K562 (cell line): ENCODE data around the gene TMEM270. TPM values are rescaled to one million over a fixed set of nuclear protein-coding genes. Genes with fewer than 3 reads are reported as not detected.

ENCODE experiments used
- ATAC-seq: fragments of 200-7000 bp; cut with Tn5 transposase; 3 replicates; pipeline ENCODE4 v1.9.1; 2020; ENCODE audit warnings: moderate library complexity
- BruUV-seq: library from RNA; stranded (reverse); fragments of 400-500 nt; replicated peaks from 2 replicates; lab custom pipeline; 2021; lab: Mats Ljungman, UMichigan
- CTCF ChIA-PET: fragments of 300-600 bp; formaldehyde crosslinking; extraction: SDS; loops from one replicate; lab custom pipeline; 2021; ENCODE audit warnings: low intra/inter-chr PET ratio; lab: Yijun Ruan, JAX
- POLR2A ChIA-PET: fragments of 300-600, 350-650 bp; sonication (Branson Sonifier 250); formaldehyde crosslinking; extraction: SDS; loops from one replicate; lab custom pipeline; 2021; ENCODE audit warnings: antibody characterized with exemption, inconsistent platforms; lab: Yijun Ruan, JAX
- DNase-seq, 4 experiments: peaks; one replicate each; pipeline versions ENCODE4 v3.0.0 to v3.0.0-alpha.2; 2011 to 2018; ENCODE audit warnings: low spot score in 3 of 4, mixed read lengths in 3 of 4; ENCODE audit errors: extremely low read depth in 1 of 4
- FAIRE-seq: peaks from 2 replicates; lab custom pipeline; 2011; peaks lifted over from hg19 to GRCh38; lab: Jason Lieb, UNC
- H2AFZ ChIP-seq: 2 replicates; pipeline ENCODE4 v1.6.0; 2011; ENCODE audit warnings: low read depth, low read length, control low read depth, inconsistent platforms
- H3K27ac ChIP-seq: fragments of 200-600 bp; 3 replicates; pipeline ENCODE4 v1.8.0; 2011; ENCODE audit warnings: low read depth, mild to moderate bottlenecking, control low read depth, inconsistent platforms, low read length, moderate library complexity, mixed read lengths; ENCODE audit errors: extremely low read depth
- H3K27me3 ChIP-seq, 2 experiments: fragments of 300-600 bp in 1 of 2; 2 replicates in 1 of 2; 3 replicates in 1 of 2; pipeline versions ENCODE4 v1.6.0 to v1.8.0; 2011; ENCODE audit warnings: inconsistent platforms in 2 of 2, low read length in 2 of 2, mild to moderate bottlenecking in 1 of 2, mixed read lengths in 1 of 2, moderate library complexity in 1 of 2; ENCODE audit not compliant: control insufficient read depth in 2 of 2, insufficient read depth in 2 of 2
- H3K36me3 ChIP-seq: fragments of 300-600 bp; 3 replicates; pipeline ENCODE4 v1.8.0; 2011; ENCODE audit warnings: mild to moderate bottlenecking, low read length, inconsistent platforms; ENCODE audit not compliant: control insufficient read depth, insufficient read depth
- H3K4me1 ChIP-seq, 2 experiments: fragments of 200-600 bp in 1 of 2; replicated peaks in 1 of 2; 2 replicates in 1 of 2; 3 replicates in 1 of 2; pipeline versions ENCODE4 v1.5.1 to v1.8.0; 2011; ENCODE audit warnings: inconsistent platforms in 2 of 2, low read length in 2 of 2, mild to moderate bottlenecking in 1 of 2, mixed read lengths in 1 of 2, moderate library complexity in 1 of 2; ENCODE audit not compliant: control insufficient read depth in 2 of 2, insufficient read depth in 2 of 2
- H3K4me2 ChIP-seq: 2 replicates; pipeline ENCODE4 v1.6.1; 2011; ENCODE audit warnings: low read length, control low read depth, inconsistent platforms, mixed read lengths; ENCODE audit not compliant: insufficient read depth
- H3K4me3 ChIP-seq: fragments of 200-600 bp; sonication (generic), shearing (Covaris generic); 2 replicates; pipeline ENCODE4 v1.5.1; 2016; ENCODE audit warnings: control low read depth, inconsistent platforms
- H3K79me2 ChIP-seq: fragments of 200-600 bp; 3 replicates; pipeline ENCODE4 v1.8.0; 2011; ENCODE audit warnings: low read length, inconsistent platforms; ENCODE audit not compliant: control insufficient read depth, insufficient read depth
- H3K9ac ChIP-seq, 2 experiments: 2 replicates each; pipeline versions ENCODE4 v1.6.0 to v1.6.1; 2011; ENCODE audit warnings: low read depth in 2 of 2, low read length in 2 of 2, control low read depth in 1 of 2, inconsistent platforms in 1 of 2, mild to moderate bottlenecking in 1 of 2, mixed read lengths in 1 of 2; ENCODE audit not compliant: insufficient read depth in 1 of 2
- H3K9me1 ChIP-seq: one replicate; pipeline ENCODE4 v1.6.0; 2011; ENCODE audit warnings: inconsistent platforms, mild to moderate bottlenecking, low read length, moderate library complexity; ENCODE audit not compliant: control insufficient read depth, insufficient read depth
- H3K9me3 ChIP-seq: replicated peaks from 2 replicates; pipeline ENCODE4 v1.5.1; 2011; ENCODE audit warnings: low read depth, low read length, inconsistent platforms; ENCODE audit not compliant: control insufficient read depth, insufficient read depth
- H4K20me1 ChIP-seq: replicated peaks from 2 replicates; pipeline ENCODE4 v1.6.1; 2011; ENCODE audit warnings: low read length, inconsistent platforms, mixed read lengths; ENCODE audit not compliant: control insufficient read depth, insufficient read depth
- C11orf30 ChIP-seq: fragments of 450-650 bp; IDR thresholded peaks from 2 replicates; pipeline ENCODE4 v1.6.1; 2016; ENCODE audit warnings: low read depth, mild to moderate bottlenecking
- ILF3 ChIP-seq: fragments of 450-650 bp; IDR thresholded peaks from 2 replicates; pipeline ENCODE4 v1.6.1; 2018; ENCODE audit warnings: antibody characterized with exemption, mild to moderate bottlenecking, moderate library complexity, borderline replicate concordance
- KDM5B ChIP-seq: fragments of 200-600 bp; sonication (generic); IDR thresholded peaks from 2 replicates; pipeline ENCODE4 v1.6.1; 2012; ENCODE audit warnings: low read depth, mild to moderate bottlenecking, moderate library complexity, low read length, control low read depth, inconsistent platforms; ENCODE audit not compliant: insufficient replicate concordance
- RAD51 ChIP-seq: fragments of 450-650 bp; IDR thresholded peaks from 2 replicates; pipeline ENCODE4 v1.7.1; 2016; ENCODE audit warnings: low read depth, mild to moderate bottlenecking, borderline replicate concordance
- SIRT6 ChIP-seq: IDR thresholded peaks from one replicate; pipeline ENCODE4 v1.6.1; 2012; ENCODE audit warnings: low read depth, mild to moderate bottlenecking, control low read depth, inconsistent platforms, low read length, moderate library complexity
- SMC3 ChIP-seq: conservative IDR thresholded peaks from 2 replicates; pipeline ENCODE4 v1.6.1; 2011; ENCODE audit warnings: low read depth, low read length, improper control_type of control experiment; ENCODE audit not compliant: insufficient read depth
- TAL1 ChIP-seq: fragments of 450-650 bp; IDR thresholded peaks from 2 replicates; pipeline ENCODE4 v1.6.1; 2016; ENCODE audit warnings: mild to moderate bottlenecking
- WGBS: fragments of 100-300 bp; shearing (Covaris generic); methylation state at CpG from one replicate; pipeline ENCODE4 v1.1.6; 2016; ENCODE audit warnings: low coverage, mixed read lengths; ENCODE audit not compliant: insufficient coverage; ENCODE audit errors: missing lambda C conversion rate; 5-methylcytosine and 5-hydroxymethylcytosine counted together
- in situ Hi-C: fragments of 300-500 bp; cut with MboI; formaldehyde crosslinking; loops from 4 replicates; pipeline ENCODE4 v1.15.0; 2018; ENCODE audit warnings: inconsistent platforms, mixed read lengths
- intact Hi-C: fragments of 100-400 bp; cut with micrococcal nuclease; formaldehyde crosslinking; loops from 2 replicates; pipeline ENCODE4 v1.14.2; 2022
- polyA plus RNA-seq, 8 experiments: library from polyadenylated mRNA; depleted of rRNA in 4 of 8; stranded (reverse) in 5 of 8; unstranded in 3 of 8; fragments of >200 nt; fragmentation: Nextera tagmentation in 2 of 8; fragmentation: Illumina TruSeq in 1 of 8; extraction: Ambion mirVana in 2 of 8; extraction: Trizol in 1 of 8; gene quantifications; 2 replicates each; pipeline versions ENCODE4 v1.2.1 to v1.2.3, GENCODE V29; 2011 to 2014; ENCODE audit warnings: inconsistent platforms in 1 of 8, missing spikeins in 1 of 8
- total RNA-seq, 7 experiments: library from RNA; depleted of rRNA in 6 of 7; stranded (reverse); fragments of >200 nt in 6 of 7; fragmentation: Illumina TruSeq in 2 of 7; extraction: Trizol in 2 of 7; gene quantifications; 2 replicates each; pipeline versions ENCODE4 v1.2.1 to v1.2.3, GENCODE V29; 2011 to 2021; ENCODE audit warnings: low replicate concordance in 1 of 7
- TF ChIP-seq, protein P1 (sequence below): sonication (generic); formaldehyde crosslinking; IDR thresholded peaks from 2 replicates; pipeline ENCODE4 v1.8.1; 2023; ENCODE audit warnings: missing genetic modification reagents, mild to moderate bottlenecking, borderline replicate concordance
- TF ChIP-seq, protein P2 (sequence below): sonication (generic); formaldehyde crosslinking; IDR thresholded peaks from 2 replicates; pipeline ENCODE4 v1.8.0; 2023; ENCODE audit warnings: mild to moderate bottlenecking, missing genetic modification reagents
- TF ChIP-seq, protein P3 (sequence below), 2 experiments: IDR thresholded peaks in 1 of 2; conservative IDR thresholded peaks in 1 of 2; 2 replicates each; pipeline ENCODE4 v1.6.1; 2016; ENCODE audit warnings: low read depth in 2 of 2, mild to moderate bottlenecking in 1 of 2, missing compliant biosample characterization in 1 of 2, missing genetic modification characterization in 1 of 2, moderate library complexity in 1 of 2
- TF ChIP-seq, protein P4 (sequence below): IDR thresholded peaks from 3 replicates; pipeline ENCODE4 v1.6.1; 2011; ENCODE audit warnings: borderline replicate concordance, mild to moderate bottlenecking; ENCODE audit not compliant: insufficient read length, insufficient read depth

TMEM270 gene
- total and polyA plus RNA-seq, 9 of the 15 experiments (the other 6 are each of a cell fraction or from before 2014, with no cell fraction given), result not detected

DNA sequence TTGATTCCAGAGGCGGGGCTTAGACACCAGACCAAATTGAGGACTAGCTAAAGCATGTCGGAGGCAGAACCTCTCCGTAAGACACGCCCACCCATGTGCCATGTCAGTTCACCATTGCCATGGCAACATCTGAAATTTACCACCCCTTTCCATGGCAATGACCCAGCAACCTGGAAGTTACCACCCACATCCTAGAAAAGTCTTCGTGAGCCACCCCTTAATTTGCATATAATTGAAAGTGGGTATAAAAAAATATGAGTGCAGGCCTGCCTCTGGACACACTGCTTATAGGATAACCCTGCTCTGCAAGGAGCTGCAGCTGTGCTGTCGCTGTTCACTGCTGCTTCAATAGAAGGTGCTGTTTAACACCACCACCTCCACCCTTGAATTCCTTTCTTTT, 28.0 kb downstream of the TMEM270 start:
- FAIRE-seq (no peak), DNase-seq (no peak), ATAC-seq (no peak)
- peaks cover 19% of the 10 kb centered on the region; the same call in 1 of the 2 replicates for H4K20me1 ChIP-seq
- no peaks in the 10 kb centered on the region for H3K9me3 ChIP-seq
- no peaks in the 10 kb centered on the region for H3K9me1 ChIP-seq
- 20% methylated on average over 6 of the region's 6 CpGs for WGBS
- CTCF ChIA-PET, result no interaction called here
- no peak overlapping the region for H2AFZ ChIP-seq
- no peak overlapping the region for H3K9ac ChIP-seq
- H3K36me3 ChIP-seq, result no peaks in the 10 kb centered on the region
- intact Hi-C loops, result loop anchor here (5.0 kb wide), 1 partner anchor 138 kb away; the partner anchor contains the start of gene ELN
- no TSS peak for BruUV-seq
- POLR2A ChIA-PET, result interaction anchor here (1.9 kb wide), 1 partner anchor 11 kb away, joined by 5 read pairs; no protein-coding TSS in a partner anchor
- H3K79me2 ChIP-seq, result no peaks in the 10 kb centered on the region
- H3K27ac ChIP-seq, result no peak overlapping the region
- H3K4me1 ChIP-seq, result peaks cover 20 to 44% of the 10 kb centered on the region in 2 experiments
- in situ Hi-C loops, result no loop called here
- no peak overlapping the region for H3K4me2 ChIP-seq
- no peak overlapping the region for H3K4me3 ChIP-seq
- H3K27me3 ChIP-seq, result peaks cover 0 to 38% of the 10 kb centered on the region in 2 experiments; a peak in 3 of 5 replicates
- TF ChIP-seq, protein P1, sequence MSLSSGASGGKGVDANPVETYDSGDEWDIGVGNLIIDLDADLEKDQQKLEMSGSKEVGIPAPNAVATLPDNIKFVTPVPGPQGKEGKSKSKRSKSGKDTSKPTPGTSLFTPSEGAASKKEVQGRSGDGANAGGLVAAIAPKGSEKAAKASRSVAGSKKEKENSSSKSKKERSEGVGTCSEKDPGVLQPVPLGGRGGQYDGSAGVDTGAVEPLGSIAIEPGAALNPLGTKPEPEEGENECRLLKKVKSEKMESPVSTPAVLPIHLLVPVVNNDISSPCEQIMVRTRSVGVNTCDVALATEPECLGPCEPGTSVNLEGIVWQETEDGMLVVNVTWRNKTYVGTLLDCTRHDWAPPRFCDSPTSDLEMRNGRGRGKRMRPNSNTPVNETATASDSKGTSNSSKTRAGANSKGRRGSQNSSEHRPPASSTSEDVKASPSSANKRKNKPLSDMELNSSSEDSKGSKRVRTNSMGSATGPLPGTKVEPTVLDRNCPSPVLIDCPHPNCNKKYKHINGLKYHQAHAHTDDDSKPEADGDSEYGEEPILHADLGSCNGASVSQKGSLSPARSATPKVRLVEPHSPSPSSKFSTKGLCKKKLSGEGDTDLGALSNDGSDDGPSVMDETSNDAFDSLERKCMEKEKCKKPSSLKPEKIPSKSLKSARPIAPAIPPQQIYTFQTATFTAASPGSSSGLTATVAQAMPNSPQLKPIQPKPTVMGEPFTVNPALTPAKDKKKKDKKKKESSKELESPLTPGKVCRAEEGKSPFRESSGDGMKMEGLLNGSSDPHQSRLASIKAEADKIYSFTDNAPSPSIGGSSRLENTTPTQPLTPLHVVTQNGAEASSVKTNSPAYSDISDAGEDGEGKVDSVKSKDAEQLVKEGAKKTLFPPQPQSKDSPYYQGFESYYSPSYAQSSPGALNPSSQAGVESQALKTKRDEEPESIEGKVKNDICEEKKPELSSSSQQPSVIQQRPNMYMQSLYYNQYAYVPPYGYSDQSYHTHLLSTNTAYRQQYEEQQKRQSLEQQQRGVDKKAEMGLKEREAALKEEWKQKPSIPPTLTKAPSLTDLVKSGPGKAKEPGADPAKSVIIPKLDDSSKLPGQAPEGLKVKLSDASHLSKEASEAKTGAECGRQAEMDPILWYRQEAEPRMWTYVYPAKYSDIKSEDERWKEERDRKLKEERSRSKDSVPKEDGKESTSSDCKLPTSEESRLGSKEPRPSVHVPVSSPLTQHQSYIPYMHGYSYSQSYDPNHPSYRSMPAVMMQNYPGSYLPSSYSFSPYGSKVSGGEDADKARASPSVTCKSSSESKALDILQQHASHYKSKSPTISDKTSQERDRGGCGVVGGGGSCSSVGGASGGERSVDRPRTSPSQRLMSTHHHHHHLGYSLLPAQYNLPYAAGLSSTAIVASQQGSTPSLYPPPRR (CRISPR knock-in tag), result no peak
- no peak for TF ChIP-seq ILF3
- TF ChIP-seq RAD51, result no peak
- TF ChIP-seq, protein P2, sequence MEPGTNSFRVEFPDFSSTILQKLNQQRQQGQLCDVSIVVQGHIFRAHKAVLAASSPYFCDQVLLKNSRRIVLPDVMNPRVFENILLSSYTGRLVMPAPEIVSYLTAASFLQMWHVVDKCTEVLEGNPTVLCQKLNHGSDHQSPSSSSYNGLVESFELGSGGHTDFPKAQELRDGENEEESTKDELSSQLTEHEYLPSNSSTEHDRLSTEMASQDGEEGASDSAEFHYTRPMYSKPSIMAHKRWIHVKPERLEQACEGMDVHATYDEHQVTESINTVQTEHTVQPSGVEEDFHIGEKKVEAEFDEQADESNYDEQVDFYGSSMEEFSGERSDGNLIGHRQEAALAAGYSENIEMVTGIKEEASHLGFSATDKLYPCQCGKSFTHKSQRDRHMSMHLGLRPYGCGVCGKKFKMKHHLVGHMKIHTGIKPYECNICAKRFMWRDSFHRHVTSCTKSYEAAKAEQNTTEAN, result no peak
- TF ChIP-seq, protein P3, sequence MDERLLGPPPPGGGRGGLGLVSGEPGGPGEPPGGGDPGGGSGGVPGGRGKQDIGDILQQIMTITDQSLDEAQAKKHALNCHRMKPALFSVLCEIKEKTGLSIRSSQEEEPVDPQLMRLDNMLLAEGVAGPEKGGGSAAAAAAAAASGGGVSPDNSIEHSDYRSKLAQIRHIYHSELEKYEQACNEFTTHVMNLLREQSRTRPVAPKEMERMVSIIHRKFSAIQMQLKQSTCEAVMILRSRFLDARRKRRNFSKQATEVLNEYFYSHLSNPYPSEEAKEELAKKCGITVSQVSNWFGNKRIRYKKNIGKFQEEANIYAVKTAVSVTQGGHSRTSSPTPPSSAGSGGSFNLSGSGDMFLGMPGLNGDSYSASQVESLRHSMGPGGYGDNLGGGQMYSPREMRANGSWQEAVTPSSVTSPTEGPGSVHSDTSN (CRISPR knock-in tag; IDR thresholded peaks at IDR 0.05; ENCODE audit: low read depth), result no peak
- TF ChIP-seq, protein P3 (tag; conservative IDR thresholded peaks at IDR 0.05; ENCODE audit: low read depth), result peak; percentile 63
- no peak for TF ChIP-seq C11orf30
- no peak for TF ChIP-seq SIRT6
- TF ChIP-seq SMC3, result no peak
- TF ChIP-seq TAL1, result no peak
- TF ChIP-seq, protein P4, sequence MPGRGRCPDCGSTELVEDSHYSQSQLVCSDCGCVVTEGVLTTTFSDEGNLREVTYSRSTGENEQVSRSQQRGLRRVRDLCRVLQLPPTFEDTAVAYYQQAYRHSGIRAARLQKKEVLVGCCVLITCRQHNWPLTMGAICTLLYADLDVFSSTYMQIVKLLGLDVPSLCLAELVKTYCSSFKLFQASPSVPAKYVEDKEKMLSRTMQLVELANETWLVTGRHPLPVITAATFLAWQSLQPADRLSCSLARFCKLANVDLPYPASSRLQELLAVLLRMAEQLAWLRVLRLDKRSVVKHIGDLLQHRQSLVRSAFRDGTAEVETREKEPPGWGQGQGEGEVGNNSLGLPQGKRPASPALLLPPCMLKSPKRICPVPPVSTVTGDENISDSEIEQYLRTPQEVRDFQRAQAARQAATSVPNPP, result no peak
- no peak for TF ChIP-seq KDM5B
